Cardiac fibroblast (primary cell): ENCODE results near the gene SLC16A7.
"Not testable (repeated sequence)": the region's sequence is repeated elsewhere in the genome, so short reads cannot be mapped to it uniquely, and the experiment has no call there.

Source experiments
- DNase-seq, 2 donors: peaks; one replicate each; pipeline versions ENCODE4 v3.0.0 to v3.0.0-alpha.2; 2010; ENCODE audit warnings: low read depth in 2 of 2
- H3K4me3 ChIP-seq, 2 donors: replicated peaks in 1 of 2; 1 replicate in 1 of 2; 2 replicates in 1 of 2; pipeline ENCODE4 v1.5.1; 2011; ENCODE audit warnings: low read depth in 2 of 2, low read length in 2 of 2, mild to moderate bottlenecking in 2 of 2, moderate library complexity in 1 of 2
- CTCF ChIP-seq: IDR thresholded peaks from one replicate; pipeline ENCODE4 v1.5.1; 2011; ENCODE audit warnings: low read depth, mild to moderate bottlenecking, low read length, inconsistent platforms

The SLC16A7 gene

GRCh38 chr12:59594943-59595500, 807 bp upstream of the SLC16A7 start:
- TF ChIP-seq CTCF = no peak
- H3K4me3 ChIP-seq = peak overlapping the region; percentile 85 to 86
- DNase-seq = no peak

GRCh38 chr12:59595565-59595882, 305 bp upstream of the SLC16A7 start:
- no peak for TF ChIP-seq CTCF
- peak overlapping the region; percentile 85 to 86 for H3K4me3 ChIP-seq
- DNase-seq = no peak

GRCh38 chr12:59597385-59597781, 1.6 kb downstream of the SLC16A7 start:
- peak; percentile 96 to 98 for DNase-seq
- no peak for TF ChIP-seq CTCF
- H3K4me3 ChIP-seq = peak overlapping the region; percentile 85 to 86

GRCh38 chr12:59600171-59600570, 4.3 kb downstream of the SLC16A7 start:
- no peak overlapping the region for H3K4me3 ChIP-seq
- DNase-seq = peak; percentile 12 to 59
- no peak for TF ChIP-seq CTCF

GRCh38 chr12:59603754-59604153, 7.9 kb downstream of the SLC16A7 start:
- DNase-seq = no peak
- no peak overlapping the region for H3K4me3 ChIP-seq
- no peak for TF ChIP-seq CTCF

GRCh38 chr12:59612823-59613434, 17.1 kb downstream of the SLC16A7 start:
- not testable (repeated sequence) for DNase-seq, H3K4me3 ChIP-seq

- TF ChIP-seq CTCF = no peak
- DNase-seq = no peak
- no peak overlapping the region for H3K4me3 ChIP-seq
These were observed 19.8 kb downstream of the SLC16A7 start for GRCh38 chr12:59615392-59616165.
